ENCODE measurements around the gene IGLL5.

Gene IGLL5

GRCh38 chr22:22927196-22927887 lies 39.7 kb downstream of the IGLL5 start:
- no peak for DNase-seq (ENCODE audit: low spot score)

DNA sequence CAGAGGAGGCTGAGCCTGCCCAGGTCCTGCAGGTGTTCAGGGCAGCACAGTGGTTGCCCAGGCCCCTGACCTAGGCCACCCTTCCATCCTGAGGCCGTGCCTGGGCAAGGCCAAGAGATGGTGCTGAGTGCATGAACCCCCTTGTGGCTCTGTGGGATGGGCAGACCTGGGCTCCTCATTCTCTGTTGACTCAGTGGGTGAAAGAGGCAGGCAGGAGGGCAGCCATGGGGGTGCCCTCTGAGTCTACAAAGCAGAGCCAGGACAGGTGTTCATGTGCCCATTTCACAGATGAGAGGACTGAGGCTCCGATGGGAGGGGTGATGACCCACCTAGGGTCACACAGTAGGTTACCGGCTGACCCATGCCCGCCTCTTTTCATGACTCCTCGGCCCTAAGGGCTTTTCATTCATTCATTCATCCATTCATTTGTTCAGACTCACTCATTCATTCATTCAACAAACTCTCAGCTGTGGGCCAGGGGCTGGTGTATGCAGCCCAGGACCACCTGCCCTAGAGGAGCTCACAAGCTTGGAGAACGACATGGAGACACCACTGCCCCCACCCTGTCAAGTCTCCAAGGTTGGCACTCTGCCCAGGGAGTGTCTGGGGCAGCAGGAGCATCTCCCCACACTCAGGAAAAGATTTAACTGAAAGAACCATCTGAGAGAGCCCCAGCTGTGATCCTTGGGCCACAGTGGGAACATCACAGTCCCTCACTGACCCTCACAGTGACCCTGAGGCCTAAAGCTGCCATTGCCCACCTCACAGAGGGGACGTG lies 40.5 kb downstream of the IGLL5 start:
- no peak for DNase-seq (ENCODE audit: low spot score)

DNA sequence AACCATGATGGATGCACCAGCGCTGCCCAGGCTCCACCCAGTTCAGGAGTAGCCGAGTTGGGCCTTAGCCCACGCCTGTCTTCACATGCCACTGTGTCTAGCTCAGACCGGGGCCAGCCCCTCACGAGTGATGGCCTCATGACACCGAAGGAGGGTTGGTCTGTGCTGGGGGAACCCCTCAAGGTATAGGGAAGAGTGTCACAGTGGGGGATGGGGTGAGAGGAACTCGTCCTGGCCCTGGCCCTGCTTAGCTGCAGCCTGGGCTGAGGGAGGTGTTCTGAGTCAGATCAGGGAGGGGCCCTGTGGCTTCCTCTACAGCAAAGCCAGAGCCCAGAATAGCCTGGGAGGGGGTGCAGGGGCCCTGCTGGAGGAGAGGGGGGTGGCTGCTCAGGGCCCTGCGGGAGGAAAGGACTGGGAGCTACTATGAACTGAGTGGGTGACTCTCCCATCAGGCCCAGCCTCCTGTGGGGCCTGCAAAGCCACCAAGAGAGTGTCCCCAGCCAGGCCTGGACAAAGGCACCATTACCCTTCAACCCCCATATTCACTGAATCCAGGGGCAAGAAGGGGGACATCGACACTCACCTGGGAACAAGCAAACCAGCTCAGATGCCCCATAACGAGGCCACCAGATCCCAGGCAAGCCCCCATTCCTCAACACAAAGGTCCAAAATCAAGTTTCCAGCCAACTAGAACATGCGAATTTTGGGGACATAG lies 41.2 kb downstream of the IGLL5 start:
- no peak for DNase-seq (ENCODE audit: low spot score)

DNA sequence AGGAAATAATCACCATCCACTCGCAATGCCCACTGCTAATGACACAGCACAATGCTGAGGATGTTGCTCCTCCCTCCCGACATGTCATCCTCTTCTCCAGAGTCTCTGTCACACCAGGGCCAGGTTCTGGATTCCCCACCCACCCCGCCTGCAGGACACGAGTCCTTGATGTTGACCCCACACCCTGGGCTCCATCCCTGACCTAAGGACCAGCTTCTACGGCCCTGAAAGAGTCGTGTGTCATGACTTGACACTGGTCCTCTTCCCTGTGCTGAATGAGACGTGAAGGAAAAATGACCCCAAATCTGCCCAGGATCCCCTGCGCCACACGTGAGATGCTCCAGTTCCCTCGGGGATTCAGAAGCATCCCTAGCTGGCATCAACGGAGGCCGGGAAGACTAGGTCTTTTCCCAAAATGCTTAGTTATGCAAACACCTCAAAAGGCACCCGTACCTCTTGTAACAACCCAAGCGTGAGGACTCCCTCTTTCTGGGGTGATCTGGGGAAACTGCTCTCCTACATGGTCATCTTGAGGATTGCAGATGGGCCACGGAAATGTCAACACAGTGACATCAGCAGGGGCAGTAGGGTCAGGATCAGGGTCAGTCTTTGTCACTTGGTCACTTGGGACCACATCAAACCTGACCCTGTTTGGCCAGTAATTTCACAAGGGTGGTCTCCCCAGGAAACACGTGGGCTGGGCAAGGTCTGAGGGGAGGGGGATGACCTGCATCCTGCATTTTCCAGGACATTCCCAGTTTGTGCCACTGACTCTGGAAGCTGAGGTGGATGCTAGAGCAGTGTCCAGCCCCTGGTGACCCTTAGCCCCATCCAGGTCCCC lies 42.0 kb downstream of the IGLL5 start:
- no peak for DNase-seq (ENCODE audit: low spot score)

- DNase-seq (ENCODE audit: low spot score), result no peak
Measured at GRCh38 chr22:22930222-22930497, 42.5 kb downstream of the IGLL5 start.

GRCh38 chr22:22930571-22931556 lies 43.2 kb downstream of the IGLL5 start:
- DNase-seq (ENCODE audit: low spot score), result no peak

DNA sequence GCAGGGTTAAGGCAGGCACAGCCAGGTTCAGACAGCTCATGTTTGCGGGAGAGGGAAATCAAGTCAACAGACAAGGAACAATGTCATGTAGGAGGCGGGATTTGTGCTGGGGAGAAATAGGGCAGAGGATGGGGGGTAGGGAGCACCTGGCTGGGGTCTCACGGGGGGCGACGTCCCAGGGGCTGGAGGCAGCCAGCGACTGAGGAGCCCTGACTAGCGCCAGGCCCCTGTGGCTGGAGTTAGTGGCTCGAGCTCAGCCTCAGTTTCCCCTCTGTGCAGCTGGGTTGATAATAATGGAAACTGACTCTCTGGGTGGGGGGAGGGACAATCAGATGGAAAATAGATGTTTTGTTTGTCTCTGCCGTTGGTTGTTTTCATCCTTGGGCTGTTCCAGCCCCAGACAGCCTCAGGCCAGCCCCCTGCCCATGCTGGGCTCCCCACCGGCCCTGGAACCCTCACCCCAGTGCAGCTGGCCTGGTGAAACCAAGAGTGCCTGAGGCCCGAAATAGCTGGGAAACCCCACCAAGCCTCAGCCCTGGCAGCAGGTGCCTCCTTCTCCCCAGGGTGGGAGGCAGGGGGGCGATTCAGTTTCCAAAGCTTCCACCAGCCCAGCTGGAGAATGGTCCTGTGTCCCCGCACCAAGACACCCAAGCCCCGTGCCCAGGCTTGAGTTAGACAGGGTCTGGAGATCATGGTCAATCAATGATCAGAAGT lies 44.1 kb downstream of the IGLL5 start:
- no peak for DNase-seq (ENCODE audit: low spot score)

- no peak for DNase-seq (ENCODE audit: low spot score)
Measured at GRCh38 chr22:22932512-22932941, 44.9 kb downstream of the IGLL5 start.

GRCh38 chr22:22933100-22933806 lies 45.6 kb downstream of the IGLL5 start:
- DNase-seq (ENCODE audit: low spot score), result no peak

DNA sequence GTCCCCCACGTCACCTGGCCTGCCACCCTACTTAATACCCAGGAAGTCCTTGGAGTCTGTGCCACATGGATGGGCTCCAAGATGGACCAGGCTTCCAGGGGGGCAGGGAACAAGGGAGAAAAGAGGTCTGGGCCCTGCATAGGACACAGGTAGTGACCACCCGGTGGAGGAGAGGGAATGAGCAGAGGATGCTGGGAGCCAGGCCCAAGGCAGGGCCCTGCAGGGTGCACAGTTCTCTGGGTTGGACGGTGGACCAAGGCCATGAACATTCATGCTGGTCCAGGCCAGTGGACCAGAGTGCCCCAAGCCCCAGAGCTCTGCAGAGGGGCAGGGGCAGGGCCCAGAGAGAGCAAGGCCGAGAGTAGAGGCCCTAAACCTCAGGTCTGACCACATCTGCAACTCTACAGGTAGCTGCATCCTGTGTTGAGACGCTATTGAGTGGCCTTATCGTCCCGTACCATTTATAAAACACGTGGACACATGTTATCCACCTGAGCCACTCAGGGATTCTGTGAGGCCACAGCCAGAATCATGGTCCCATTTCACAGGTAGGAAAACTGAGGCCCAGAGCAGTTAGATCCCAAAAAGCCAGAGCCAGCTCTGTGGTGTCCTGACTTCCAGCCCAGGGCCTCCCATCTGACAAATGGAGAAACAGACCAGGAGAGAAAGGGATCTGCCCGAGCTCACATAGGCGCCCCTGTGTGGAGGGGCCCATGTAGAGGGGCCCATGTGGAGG lies 46.4 kb downstream of the IGLL5 start:
- DNase-seq (ENCODE audit: low spot score), result no peak

GRCh38 chr22:22934543-22935055 lies 47.0 kb downstream of the IGLL5 start:
- no peak for DNase-seq (ENCODE audit: low spot score)

DNA sequence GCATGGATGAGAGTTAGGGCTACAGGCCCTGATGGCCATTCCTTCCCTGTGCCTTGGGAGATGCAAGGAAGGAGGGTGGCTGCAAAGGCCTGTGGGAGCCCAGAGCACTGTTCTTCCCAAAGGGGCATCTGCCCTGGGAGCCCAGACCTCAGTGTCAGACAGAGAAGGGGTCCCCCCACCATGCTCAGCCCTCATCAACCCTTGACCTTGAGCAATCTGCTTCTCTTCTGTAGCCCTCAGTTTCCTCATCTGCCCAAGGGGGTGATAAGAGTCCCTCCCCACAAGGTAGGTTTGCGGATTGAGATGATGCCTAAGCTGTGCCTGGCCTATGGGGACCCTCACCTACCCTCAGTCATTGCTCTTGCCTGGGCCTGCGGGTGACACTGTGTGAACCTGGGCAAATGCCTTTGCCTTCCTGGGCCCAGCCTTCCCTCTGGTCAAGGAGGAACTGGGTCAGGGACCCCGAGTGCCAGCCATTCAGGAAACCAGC lies 47.5 kb downstream of the IGLL5 start:
- no peak for DNase-seq (ENCODE audit: low spot score)

- DNase-seq (ENCODE audit: low spot score), result no peak
Measured at GRCh38 chr22:22935546-22936157, 48.0 kb downstream of the IGLL5 start.

DNA sequence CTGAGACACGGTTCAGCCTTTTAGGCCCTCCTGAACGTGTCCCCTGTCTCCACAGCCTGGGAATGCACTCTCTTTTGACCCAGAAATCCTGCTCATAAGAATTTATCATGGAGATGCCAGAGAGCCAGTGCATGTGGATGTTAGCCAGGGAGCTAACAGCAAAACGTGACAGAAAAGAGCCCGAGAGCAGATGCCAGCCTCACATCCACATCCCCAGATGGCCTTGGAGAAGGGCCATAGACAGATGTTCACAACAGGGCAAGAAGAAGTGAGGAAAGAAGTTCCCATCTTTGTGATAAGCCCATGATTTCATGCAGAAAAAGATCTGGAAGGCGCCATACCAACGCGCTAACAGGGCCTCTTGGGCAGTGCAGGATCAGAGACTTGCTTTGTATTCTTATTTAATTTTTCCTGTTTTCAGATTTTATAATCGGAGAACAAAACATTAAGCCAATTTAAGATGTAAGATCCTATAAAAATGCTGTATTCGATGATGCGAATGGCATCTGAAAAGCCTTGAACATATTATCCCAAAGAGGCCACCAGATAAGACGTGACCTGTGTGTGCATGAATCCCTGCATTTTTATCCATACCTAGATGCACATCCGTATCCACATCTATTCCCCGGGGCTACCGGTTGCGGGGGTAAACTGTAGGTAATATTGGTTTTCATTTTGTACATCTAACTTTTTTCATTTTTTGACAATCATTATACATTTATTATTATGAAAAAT lies 48.7 kb downstream of the IGLL5 start:
- DNase-seq (ENCODE audit: low spot score), result no peak

- DNase-seq (ENCODE audit: low spot score), result no peak
Measured at GRCh38 chr22:22936915-22937656, 49.5 kb downstream of the IGLL5 start.

GRCh38 chr22:22937894-22938480 lies 50.4 kb downstream of the IGLL5 start:
- DNase-seq (ENCODE audit: low spot score), result no peak
